GM12892 (cell line): Measurements from ENCODE around the gene PIWIL4.

Source experiments
- POLR2A ChIP-seq: IDR thresholded peaks from 2 replicates; pipeline ENCODE4 v1.6.1; 2011; ENCODE audit warnings: low read depth, low read length, control low read depth
- POLR2AphosphoS5 ChIP-seq: IDR thresholded peaks from 2 replicates; pipeline ENCODE4 v1.6.1; 2011; ENCODE audit warnings: low read depth, low read length, control low read depth
- TAF1 ChIP-seq: IDR thresholded peaks from 2 replicates; pipeline ENCODE4 v1.6.1; 2011; ENCODE audit warnings: low read depth, mild to moderate bottlenecking, control low read depth, low read length, borderline replicate concordance

- TF ChIP-seq POLR2A (no peak), TAF1 (no peak), POLR2AphosphoS5 (no peak)
Observed at GRCh38 chr11:94524341-94524740, 42.8 kb upstream of the PIWIL4 start.
